Stomach (tissue), 4 donors: ENCODE data around the gene ZBTB3.

Source experiments
- EP300 ChIP-seq: sonication (generic); formaldehyde crosslinking; IDR thresholded peaks from one replicate; pipeline ENCODE4 v1.6.1; 2017; ENCODE audit warnings: antibody characterized with exemption
- POLR2A ChIP-seq, 4 donors: fragments of 450-650 bp; IDR thresholded peaks; one replicate each; pipeline ENCODE4 v1.6.1; 2016; ENCODE audit warnings: antibody characterized with exemption in 4 of 4, control low read depth in 2 of 4, mild to moderate bottlenecking in 1 of 4, moderate library complexity in 1 of 4
- TF ChIP-seq, protein P1 (sequence below), 7 experiments: fragments of 450-650 bp in 4 of 7; fragments of 200-600 bp in 3 of 7; sonication (generic) in 3 of 7; IDR thresholded peaks; one replicate each; pipeline ENCODE4 v1.5.1; 2016 to 2019; ENCODE audit warnings: antibody characterized with exemption in 7 of 7, control low read depth in 2 of 7, mild to moderate bottlenecking in 1 of 7

DNA sequence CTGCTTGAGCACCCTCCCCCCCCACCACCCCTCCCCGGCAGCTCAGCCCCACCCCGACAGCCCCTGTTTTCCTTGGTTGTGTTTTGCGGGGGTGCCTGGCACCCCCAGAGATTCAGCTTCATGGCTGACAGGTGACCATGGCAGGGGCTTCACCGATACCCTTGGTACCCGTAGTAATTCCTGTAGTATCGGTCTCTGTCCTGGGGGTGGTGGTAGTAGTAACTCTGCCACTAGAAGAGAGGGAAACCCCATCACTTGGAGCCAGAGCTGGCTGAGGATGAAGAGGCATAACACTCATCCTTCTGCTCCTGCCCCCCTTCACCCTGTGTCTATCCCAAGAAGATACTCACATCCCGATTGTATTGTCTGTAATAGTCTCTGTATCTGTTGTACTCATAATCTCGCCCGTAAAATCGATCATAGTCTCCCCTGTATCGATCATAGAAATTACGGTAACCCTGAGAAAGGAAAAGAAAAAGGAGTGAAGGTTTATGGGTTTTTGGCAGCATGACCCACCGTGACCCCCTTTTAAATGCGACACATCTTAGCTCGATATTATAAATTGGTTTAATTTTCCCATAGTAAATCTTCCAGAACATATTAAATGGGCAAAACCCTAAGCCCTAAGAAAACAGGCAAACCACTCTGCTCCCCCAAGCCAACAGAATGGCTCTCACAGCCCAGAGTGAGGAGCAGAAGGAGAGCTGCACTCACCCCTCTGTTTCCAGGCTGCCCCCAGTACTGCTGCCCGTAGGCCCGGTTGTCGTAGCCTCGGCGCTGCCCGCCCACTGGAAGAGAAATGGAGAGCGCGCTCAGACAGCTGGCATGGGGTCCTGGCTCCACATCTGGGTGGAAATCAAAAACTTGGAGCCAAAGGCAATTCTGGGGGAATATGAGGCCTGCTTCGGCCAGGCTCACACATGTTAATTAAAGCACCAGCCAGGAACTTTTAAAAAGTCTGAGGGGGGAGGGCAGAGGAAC is 38.5 kb downstream of the ZBTB3 start:
- TF ChIP-seq EP300, result no peak
- TF ChIP-seq, protein P1, sequence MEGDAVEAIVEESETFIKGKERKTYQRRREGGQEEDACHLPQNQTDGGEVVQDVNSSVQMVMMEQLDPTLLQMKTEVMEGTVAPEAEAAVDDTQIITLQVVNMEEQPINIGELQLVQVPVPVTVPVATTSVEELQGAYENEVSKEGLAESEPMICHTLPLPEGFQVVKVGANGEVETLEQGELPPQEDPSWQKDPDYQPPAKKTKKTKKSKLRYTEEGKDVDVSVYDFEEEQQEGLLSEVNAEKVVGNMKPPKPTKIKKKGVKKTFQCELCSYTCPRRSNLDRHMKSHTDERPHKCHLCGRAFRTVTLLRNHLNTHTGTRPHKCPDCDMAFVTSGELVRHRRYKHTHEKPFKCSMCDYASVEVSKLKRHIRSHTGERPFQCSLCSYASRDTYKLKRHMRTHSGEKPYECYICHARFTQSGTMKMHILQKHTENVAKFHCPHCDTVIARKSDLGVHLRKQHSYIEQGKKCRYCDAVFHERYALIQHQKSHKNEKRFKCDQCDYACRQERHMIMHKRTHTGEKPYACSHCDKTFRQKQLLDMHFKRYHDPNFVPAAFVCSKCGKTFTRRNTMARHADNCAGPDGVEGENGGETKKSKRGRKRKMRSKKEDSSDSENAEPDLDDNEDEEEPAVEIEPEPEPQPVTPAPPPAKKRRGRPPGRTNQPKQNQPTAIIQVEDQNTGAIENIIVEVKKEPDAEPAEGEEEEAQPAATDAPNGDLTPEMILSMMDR (IDR thresholded peaks at IDR 0.05), result no peak
- no peak for TF ChIP-seq POLR2A (IDR thresholded peaks at IDR 0.05)
